ENCODE data around the gene A2M. TPM values are rescaled to one million over a fixed set of nuclear protein-coding genes. Genes with fewer than 3 reads are reported as not detected.

Gene A2M
- total and polyA plus RNA-seq, 2 of the 13 experiments (the other 11 are each of a cell fraction or from before 2014, with no cell fraction given) = 2,807 to 6,551 TPM

DNA sequence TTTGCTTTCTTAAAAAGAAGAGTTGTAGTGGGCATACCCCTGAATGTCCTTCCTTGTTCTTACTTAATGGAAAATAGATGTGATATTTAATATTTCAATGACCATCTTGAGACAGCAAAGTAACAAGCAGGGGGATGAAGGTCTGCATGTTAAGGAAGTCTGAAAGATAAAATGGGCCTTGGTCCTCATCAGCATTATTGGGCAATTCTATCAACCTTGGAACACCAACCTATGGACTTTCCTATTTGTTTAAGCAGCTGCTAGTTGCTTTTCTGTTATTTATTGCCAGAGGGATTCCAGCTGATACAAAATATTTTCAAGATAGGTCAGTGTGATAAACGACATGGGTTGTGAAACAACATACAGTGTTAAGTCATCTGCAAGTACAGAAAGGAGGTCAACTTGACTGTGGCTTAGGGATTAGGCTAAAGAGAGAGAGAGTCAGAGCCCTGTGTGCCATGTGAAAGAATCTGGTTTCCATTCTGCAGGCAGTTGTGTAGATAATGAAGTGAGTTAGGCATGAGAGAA, 16.4 kb upstream of the A2M start (continued):
- TF ChIP-seq, protein P1, sequence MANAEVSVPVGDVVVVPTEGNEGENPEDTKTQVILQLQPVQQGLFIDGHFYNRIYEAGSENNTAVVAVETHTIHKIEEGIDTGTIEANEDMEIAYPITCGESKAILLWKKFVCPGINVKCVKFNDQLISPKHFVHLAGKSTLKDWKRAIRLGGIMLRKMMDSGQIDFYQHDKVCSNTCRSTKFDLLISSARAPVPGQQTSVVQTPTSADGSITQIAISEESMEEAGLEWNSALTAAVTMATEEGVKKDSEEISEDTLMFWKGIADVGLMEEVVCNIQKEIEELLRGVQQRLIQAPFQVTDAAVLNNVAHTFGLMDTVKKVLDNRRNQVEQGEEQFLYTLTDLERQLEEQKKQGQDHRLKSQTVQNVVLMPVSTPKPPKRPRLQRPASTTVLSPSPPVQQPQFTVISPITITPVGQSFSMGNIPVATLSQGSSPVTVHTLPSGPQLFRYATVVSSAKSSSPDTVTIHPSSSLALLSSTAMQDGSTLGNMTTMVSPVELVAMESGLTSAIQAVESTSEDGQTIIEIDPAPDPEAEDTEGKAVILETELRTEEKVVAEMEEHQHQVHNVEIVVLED (CRISPR knock-in tag; IDR thresholded peaks at IDR 0.05; ENCODE audit: borderline replicate concordance) = peak; percentile 49; the same call in 1 of the 2 replicates
- TF ChIP-seq ZNF251 (CRISPR knock-in tag; IDR thresholded peaks at IDR 0.05) = no peak
- no peak for TF ChIP-seq TRAFD1 (CRISPR knock-in tag; IDR thresholded peaks at IDR 0.05; ENCODE audit: borderline replicate concordance)
- 0 out of 2 replicates have a peak, but pooled peaks have one; percentile 35 for TF ChIP-seq CC2D1A (CRISPR knock-in tag; IDR thresholded peaks at IDR 0.05)
- peak; percentile 100 for TF ChIP-seq PITX1 (CRISPR knock-in tag; IDR thresholded peaks at IDR 0.05)
- peak; percentile 70 for TF ChIP-seq CREB1 (IDR thresholded peaks at IDR 0.05)
- peak; percentile 91 for TF ChIP-seq CREB1 (CRISPR knock-in tag; IDR thresholded peaks at IDR 0.05)
- no peak; the same call in 1 of the 2 replicates for TF ChIP-seq FOXC1 (CRISPR knock-in tag; IDR thresholded peaks at IDR 0.05; ENCODE audit: borderline replicate concordance)
- no peak for TF ChIP-seq ZFP90 (CRISPR knock-in tag; IDR thresholded peaks at IDR 0.05; ENCODE audit: borderline replicate concordance)
- TF ChIP-seq, protein P2, sequence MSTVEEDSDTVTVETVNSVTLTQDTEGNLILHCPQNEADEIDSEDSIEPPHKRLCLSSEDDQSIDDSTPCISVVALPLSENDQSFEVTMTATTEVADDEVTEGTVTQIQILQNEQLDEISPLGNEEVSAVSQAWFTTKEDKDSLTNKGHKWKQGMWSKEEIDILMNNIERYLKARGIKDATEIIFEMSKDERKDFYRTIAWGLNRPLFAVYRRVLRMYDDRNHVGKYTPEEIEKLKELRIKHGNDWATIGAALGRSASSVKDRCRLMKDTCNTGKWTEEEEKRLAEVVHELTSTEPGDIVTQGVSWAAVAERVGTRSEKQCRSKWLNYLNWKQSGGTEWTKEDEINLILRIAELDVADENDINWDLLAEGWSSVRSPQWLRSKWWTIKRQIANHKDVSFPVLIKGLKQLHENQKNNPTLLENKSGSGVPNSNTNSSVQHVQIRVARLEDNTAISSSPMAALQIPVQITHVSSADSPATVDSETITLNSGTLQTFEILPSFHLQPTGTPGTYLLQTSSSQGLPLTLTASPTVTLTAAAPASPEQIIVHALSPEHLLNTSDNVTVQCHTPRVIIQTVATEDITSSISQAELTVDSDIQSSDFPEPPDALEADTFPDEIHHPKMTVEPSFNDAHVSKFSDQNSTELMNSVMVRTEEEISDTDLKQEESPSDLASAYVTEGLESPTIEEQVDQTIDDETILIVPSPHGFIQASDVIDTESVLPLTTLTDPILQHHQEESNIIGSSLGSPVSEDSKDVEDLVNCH (CRISPR knock-in tag; IDR thresholded peaks at IDR 0.05) = no peak
- no peak for TF ChIP-seq ZNF235 (CRISPR knock-in tag; IDR thresholded peaks at IDR 0.05; ENCODE audit: borderline replicate concordance)
- peak; percentile 96 for TF ChIP-seq HOMEZ (CRISPR knock-in tag; IDR thresholded peaks at IDR 0.05; ENCODE audit: low read depth)
- peak; percentile 97 for TF ChIP-seq TARDBP (CRISPR knock-in tag; IDR thresholded peaks at IDR 0.05)
- TF ChIP-seq RARG (CRISPR knock-in tag; IDR thresholded peaks at IDR 0.05; ENCODE audit: low read depth) = no peak
- no peak for TF ChIP-seq TMF1 (CRISPR knock-in tag; IDR thresholded peaks at IDR 0.05; ENCODE audit: low read depth)
- TF ChIP-seq, protein P3, sequence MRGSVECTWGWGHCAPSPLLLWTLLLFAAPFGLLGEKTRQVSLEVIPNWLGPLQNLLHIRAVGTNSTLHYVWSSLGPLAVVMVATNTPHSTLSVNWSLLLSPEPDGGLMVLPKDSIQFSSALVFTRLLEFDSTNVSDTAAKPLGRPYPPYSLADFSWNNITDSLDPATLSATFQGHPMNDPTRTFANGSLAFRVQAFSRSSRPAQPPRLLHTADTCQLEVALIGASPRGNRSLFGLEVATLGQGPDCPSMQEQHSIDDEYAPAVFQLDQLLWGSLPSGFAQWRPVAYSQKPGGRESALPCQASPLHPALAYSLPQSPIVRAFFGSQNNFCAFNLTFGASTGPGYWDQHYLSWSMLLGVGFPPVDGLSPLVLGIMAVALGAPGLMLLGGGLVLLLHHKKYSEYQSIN (CRISPR knock-in tag; IDR thresholded peaks at IDR 0.05; ENCODE audit: borderline replicate concordance) = no peak
- no peak for TF ChIP-seq ZBTB2 (CRISPR knock-in tag; IDR thresholded peaks at IDR 0.05; ENCODE audit: low read depth)
- peak; percentile 88 for TF ChIP-seq SMARCC2 (IDR thresholded peaks at IDR 0.05)
- TF ChIP-seq ZNF569 (CRISPR knock-in tag; IDR thresholded peaks at IDR 0.05; ENCODE audit: borderline replicate concordance) = no peak
- peak; percentile 37 for TF ChIP-seq SMC3 (IDR thresholded peaks at IDR 0.05; ENCODE audit: low read length)

Measured in HepG2 (cell line).